ENCODE results near the gene EPN1. TPM values are rescaled to one million over a fixed set of nuclear protein-coding genes. Genes with fewer than 3 reads are reported as not detected.

The EPN1 gene
- total and polyA plus RNA-seq, 2 of the 13 experiments (the other 11 are each of a cell fraction or from before 2014, with no cell fraction given), result 28.9 to 31.7 TPM

- TF ChIP-seq NFYC (CRISPR knock-in tag; IDR thresholded peaks at IDR 0.05) (peak; percentile 14; the same call in 1 of the 2 replicates), SIN3B (IDR thresholded peaks at IDR 0.05; ENCODE audit: low read length) (no peak), THAP11 (CRISPR knock-in tag; IDR thresholded peaks at IDR 0.05) (peak; percentile 43; the same call in 1 of the 2 replicates), ZNF878 (CRISPR knock-in tag; IDR thresholded peaks at IDR 0.05) (no peak), SCMH1 (CRISPR knock-in tag; IDR thresholded peaks at IDR 0.05; ENCODE audit: borderline replicate concordance) (no peak), ZSCAN5A (CRISPR knock-in tag; IDR thresholded peaks at IDR 0.05; ENCODE audit: borderline replicate concordance) (no peak), ZNF652 (CRISPR knock-in tag; IDR thresholded peaks at IDR 0.05; ENCODE audit: borderline replicate concordance, low read depth) (peak; percentile 36; the same call in 1 of the 2 replicates), ERF (CRISPR knock-in tag; IDR thresholded peaks at IDR 0.05) (peak; percentile 63), GATA4 (IDR thresholded peaks at IDR 0.05; ENCODE audit: borderline replicate concordance, low read depth) (no peak), RNF219 (CRISPR knock-in tag; IDR thresholded peaks at IDR 0.05) (no peak), ZBTB34 (CRISPR knock-in tag; IDR thresholded peaks at IDR 0.05) (peak; percentile 53; the same call in 1 of the 2 replicates), IRF9 (CRISPR knock-in tag; IDR thresholded peaks at IDR 0.05; ENCODE audit: borderline replicate concordance) (peak; percentile 28; the same call in 1 of the 2 replicates), TMF1 (CRISPR knock-in tag; IDR thresholded peaks at IDR 0.05; ENCODE audit: low read depth) (no peak), NR2F6 (IDR thresholded peaks at IDR 0.05) (0 out of 2 replicates have a peak, but pooled peaks have one; percentile 11), NR2F6 (CRISPR knock-in tag; IDR thresholded peaks at IDR 0.05) (no peak; the same call in 1 of the 2 replicates), YY1 (IDR thresholded peaks at IDR 0.05; ENCODE audit: insufficient read depth, insufficient replicate concordance, low read depth, low read length) (no peak), SMAD9 (CRISPR knock-in tag; IDR thresholded peaks at IDR 0.05) (no peak), PRDM15 (CRISPR knock-in tag; IDR thresholded peaks at IDR 0.05) (no peak), ZNF780A (CRISPR knock-in tag; IDR thresholded peaks at IDR 0.05) (no peak), BRCA1 (CRISPR knock-in tag; IDR thresholded peaks at IDR 0.05) (no peak)
Observed at GRCh38 chr19:55683449-55684261, 8.6 kb downstream of the EPN1 start (continued).
